Measurements from ENCODE around the gene SHPK. TPM values are rescaled to one million over a fixed set of nuclear protein-coding genes. Genes with fewer than 3 reads are reported as not detected.
A peak's percentile ranks its signal among the peaks of the same experiment; 100 is the strongest.

The SHPK gene
- 14.1 TPM for total RNA-seq (ENCODE audit: unreplicated experiment)
- long read RNA-seq, partial matches to known transcripts, result 0 of 5 reads
- long read RNA-seq, other reads (novel, unspliced or antisense), result 2 of 5 reads

- peak within 1 kb of the TSS; percentile 97 for H3K4me3 Mint-ChIP-seq (ENCODE audit: unreplicated experiment)
- peaks cover 10% of the 10 kb centered on the region for H3K36me3 Mint-ChIP-seq (ENCODE audit: low read depth, unreplicated experiment)
- TF ChIP-seq CTCF (IDR thresholded peaks at IDR 0.05; ENCODE audit: unreplicated experiment), result no peak
- peaks cover 10% of the 10 kb centered on the region for H3K27me3 Mint-ChIP-seq (ENCODE audit: unreplicated experiment)
- peak within 1 kb of the TSS; percentile 99 for H3K27ac Mint-ChIP-seq (ENCODE audit: unreplicated experiment)
- peaks cover 14% of the 10 kb centered on the region for H3K4me1 Mint-ChIP-seq (ENCODE audit: unreplicated experiment)
- no peaks in the 10 kb centered on the region for H3K9me3 Mint-ChIP-seq (ENCODE audit: unreplicated experiment)
- peak; percentile 96 for DNase-seq (ENCODE audit: low spot score)
These were observed at the start of gene SHPK, which contains the start of gene CTNS for GRCh38 chr17:3636154-3636907. TSS of gene SHPK (minus strand) at chr17:3636250. CDS start at chr17:3636219, 31 bp downstream. TSS of gene CTNS (plus strand) at chr17:3636760. CDS start at chr17:3640207, 3,447 bp downstream.

GRCh38 chr17:3685174-3685573 is 49.1 kb upstream of the SHPK start:
- peaks cover 12% of the 10 kb centered on the region for H3K27me3 Mint-ChIP-seq (ENCODE audit: unreplicated experiment)
- H3K4me3 Mint-ChIP-seq (ENCODE audit: unreplicated experiment), result no peak overlapping the region
- H3K36me3 Mint-ChIP-seq (ENCODE audit: low read depth, unreplicated experiment), result peaks cover 4% of the 10 kb centered on the region
- no peak for TF ChIP-seq CTCF (IDR thresholded peaks at IDR 0.05; ENCODE audit: unreplicated experiment)
- no peak for DNase-seq (ENCODE audit: low spot score)
- H3K9me3 Mint-ChIP-seq (ENCODE audit: unreplicated experiment), result no peaks in the 10 kb centered on the region
- H3K4me1 Mint-ChIP-seq (ENCODE audit: unreplicated experiment), result peaks cover 4% of the 10 kb centered on the region
- no peak overlapping the region for H3K27ac Mint-ChIP-seq (ENCODE audit: unreplicated experiment)

GRCh38 chr17:3683054-3683511 is 47.0 kb upstream of the SHPK start:
- Mint-ChIP-seq H3K27ac (ENCODE audit: unreplicated experiment) (no peak overlapping the region), H3K4me1 (ENCODE audit: unreplicated experiment) (no peaks in the 10 kb centered on the region), H3K27me3 (ENCODE audit: unreplicated experiment) (peaks cover 6% of the 10 kb centered on the region), H3K4me3 (ENCODE audit: unreplicated experiment) (no peak overlapping the region), H3K9me3 (ENCODE audit: unreplicated experiment) (no peaks in the 10 kb centered on the region), H3K36me3 (ENCODE audit: low read depth, unreplicated experiment) (no peaks in the 10 kb centered on the region)
- DNase-seq (ENCODE audit: low spot score), result peak; percentile 52
- TF ChIP-seq CTCF (IDR thresholded peaks at IDR 0.05; ENCODE audit: unreplicated experiment), result peak; percentile 94

- no peaks in the 10 kb centered on the region for H3K4me1 Mint-ChIP-seq (ENCODE audit: unreplicated experiment)
- H3K9me3 Mint-ChIP-seq (ENCODE audit: unreplicated experiment), result no peaks in the 10 kb centered on the region
- DNase-seq (ENCODE audit: low spot score), result no peak
These were observed 46.0 kb upstream of the SHPK start for GRCh38 chr17:3682033-3682432.

More at GRCh38 chr17:3682033-3682432, 46.0 kb upstream of the SHPK start:
- TF ChIP-seq CTCF (IDR thresholded peaks at IDR 0.05; ENCODE audit: unreplicated experiment), result no peak
- Mint-ChIP-seq H3K4me3 (ENCODE audit: unreplicated experiment) (no peak overlapping the region), H3K36me3 (ENCODE audit: low read depth, unreplicated experiment) (no peaks in the 10 kb centered on the region), H3K27me3 (ENCODE audit: unreplicated experiment) (peaks cover 6% of the 10 kb centered on the region), H3K27ac (ENCODE audit: unreplicated experiment) (no peak overlapping the region)

Data from endothelial cell (in vitro differentiated cells).